ENCODE data around the gene HACD2.

The HACD2 gene

DNA sequence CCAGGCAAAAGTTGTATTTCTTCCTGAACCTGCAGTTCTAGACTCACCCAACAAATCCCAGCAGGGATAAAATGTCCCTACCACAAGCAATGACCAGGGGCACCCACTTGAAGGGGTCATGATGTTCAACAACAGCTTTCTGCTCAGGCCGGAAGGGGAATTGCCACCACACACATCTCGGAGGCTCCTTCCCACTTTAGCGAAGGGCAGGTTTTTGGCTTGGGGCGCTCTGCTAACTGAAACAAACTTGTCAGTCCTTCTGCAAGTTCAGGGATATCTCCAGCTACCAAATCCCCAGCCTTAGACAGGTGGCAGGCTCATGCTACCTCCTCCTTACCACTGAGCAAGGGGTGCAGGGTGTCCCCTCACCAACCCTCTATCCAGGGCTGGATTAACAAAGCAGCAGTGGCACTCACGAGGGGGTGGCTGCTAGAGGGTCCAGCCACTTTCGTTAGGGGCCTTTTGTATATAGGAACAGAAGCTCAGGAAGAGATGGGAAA is 138.2 kb downstream of the HACD2 start:
- DNase-seq (ENCODE audit: low read depth), result no peak

DNA sequence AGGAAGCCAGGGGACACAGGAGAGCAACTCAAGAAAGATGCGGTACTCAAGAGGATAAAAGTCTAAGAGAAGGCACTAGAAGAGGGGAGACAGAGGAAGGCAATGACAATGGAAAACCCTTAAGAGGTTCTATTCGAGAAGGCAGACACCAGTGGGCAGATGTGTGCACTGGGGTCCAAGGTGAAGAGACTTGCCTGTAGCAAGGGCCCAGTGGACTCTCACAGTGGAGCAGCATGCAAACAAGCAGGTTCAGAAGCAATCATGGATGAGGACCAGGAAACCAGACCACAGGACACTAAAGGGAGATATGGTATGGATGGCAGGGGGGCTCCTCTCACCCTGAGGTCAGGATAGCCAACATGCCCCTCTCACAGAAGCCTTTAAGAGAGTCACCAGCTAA is 138.6 kb downstream of the HACD2 start:
- DNase-seq (ENCODE audit: low read depth), result no peak

DNA sequence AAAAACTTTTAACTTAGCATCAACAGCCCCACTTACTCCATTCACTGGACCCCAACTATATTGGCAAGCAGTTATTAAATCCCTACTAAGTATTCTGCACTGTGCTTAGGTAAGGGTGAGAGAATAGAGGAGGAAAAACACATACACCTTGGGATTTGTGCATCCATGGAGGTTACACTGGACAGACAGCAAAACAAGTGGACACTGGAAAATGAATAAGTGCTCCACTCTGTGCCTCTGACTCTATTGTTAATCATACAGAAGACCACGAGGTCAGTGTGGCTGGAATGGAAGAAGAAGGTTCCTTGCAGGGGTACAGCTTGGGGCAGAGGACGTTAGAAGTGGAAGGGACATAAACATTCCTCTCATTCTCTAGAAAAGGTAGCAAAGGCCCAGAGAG is 139.2 kb downstream of the HACD2 start:
- DNase-seq (ENCODE audit: low read depth), result no peak

DNA sequence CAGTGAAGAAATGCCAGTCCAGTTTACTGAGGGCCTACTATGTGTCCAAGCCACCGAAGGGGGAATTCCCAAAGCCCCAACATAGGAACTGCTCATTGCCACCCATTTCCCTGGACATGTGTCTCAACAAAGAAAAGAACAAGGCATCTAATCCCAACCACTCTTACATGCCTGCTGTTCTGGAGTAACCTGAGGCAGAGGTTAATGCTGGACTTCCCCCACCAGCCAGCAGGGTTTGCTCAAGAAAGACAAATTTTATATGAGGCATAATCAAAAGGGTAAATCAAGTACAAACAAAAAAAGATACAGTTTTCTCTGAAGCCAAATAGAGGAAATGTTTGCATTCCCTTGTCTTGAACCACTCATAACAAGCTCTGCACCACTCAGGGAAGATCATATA is 140.1 kb downstream of the HACD2 start:
- DNase-seq (ENCODE audit: low read depth), result no peak

DNA sequence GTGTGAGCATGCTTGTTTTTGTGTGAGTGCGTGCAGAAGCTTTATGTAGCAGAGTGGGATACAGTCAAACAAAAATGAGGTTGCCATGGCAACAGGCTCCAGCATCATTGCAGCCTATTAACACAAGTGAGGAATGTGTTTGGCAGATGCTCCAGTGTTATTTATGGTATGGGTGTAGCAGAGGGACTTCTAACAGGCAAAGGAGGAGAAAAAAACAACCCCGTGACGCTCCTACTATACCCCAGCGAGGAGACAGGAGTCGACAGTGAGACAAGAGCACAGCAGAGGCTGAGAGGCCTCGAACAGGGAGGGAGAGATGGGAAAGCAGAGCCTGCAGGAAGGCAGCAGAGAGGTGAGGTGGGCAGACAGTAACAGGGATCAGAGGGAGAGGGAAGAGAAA is 140.8 kb downstream of the HACD2 start:
- DNase-seq (ENCODE audit: low read depth), result no peak

DNA sequence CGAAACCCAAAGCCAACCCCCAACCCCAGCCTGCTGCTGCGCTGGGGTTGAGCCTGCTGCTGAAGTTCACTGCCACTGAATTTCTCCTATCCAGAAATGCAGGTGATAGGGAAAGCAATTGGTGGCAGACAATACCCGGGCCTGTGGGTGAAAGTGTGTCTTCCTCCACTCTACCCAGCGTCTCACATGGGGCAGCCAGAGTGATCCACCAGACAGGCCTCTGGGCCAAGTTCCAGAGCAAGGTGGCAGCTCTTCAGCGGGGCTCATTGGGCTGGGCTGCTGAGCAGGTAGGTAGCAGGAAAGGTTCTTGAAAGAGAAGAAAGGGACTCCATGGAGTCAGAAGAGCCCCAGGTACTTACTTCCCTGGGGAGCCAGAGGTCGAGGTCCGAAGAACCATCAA is 141.9 kb downstream of the HACD2 start:
- no peak for DNase-seq (ENCODE audit: low read depth)

DNA sequence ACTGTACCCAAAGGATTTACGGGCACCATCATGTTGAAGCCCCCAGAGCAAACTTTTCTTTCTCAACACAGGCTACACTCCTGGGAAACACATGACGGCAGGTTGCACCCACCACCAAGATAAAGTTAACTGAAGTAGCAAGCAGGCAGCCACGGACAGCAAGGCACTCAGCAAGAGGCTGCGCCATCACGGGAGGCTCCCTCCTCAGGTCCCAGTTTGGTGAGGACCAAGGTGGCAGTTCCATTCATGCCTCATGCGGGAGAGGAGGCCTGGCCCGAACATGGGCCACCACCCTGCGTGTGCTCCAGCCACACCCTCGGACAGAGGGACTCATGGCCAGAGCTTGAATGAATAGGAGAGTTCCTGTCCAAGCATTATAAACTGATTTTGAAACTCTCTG is 142.7 kb downstream of the HACD2 start:
- no peak for DNase-seq (ENCODE audit: low read depth)

All from stimulated activated CD8-positive, alpha-beta memory T cell treated with anti-CD3 and anti-CD28 coated beads, Interleukin-12 subunit alpha, Interleukin-12 subunit beta, amount 100 ng/mL, for 1 hour (primary cell).